Measurements from ENCODE around the gene HSD3B2. TPM values are rescaled to one million over a fixed set of nuclear protein-coding genes. Genes with fewer than 3 reads are reported as not detected.

The HSD3B2 gene
- total and polyA plus RNA-seq, 2 donors (not counting 3 experiments of a cell fraction or from before 2014, with no cell fraction given): not detected

DNA sequence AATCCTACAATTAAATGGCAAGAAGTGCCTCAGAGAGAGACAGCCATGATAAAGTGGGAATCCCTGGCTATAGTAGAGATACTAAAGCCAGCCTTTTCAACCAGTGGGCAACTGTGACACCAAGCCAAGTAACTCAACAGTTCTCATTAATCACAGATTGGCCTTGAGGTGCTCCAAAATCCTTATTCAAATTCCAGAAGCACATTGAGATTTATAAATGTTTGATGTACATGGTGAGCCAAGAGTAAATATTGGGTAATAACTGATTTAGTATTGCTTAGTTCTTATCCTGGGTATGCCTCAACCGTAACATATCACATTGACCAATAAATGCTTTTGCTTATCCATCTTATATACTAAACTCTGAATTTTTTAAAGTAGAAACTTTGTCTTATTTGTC lies 29.3 kb upstream of the HSD3B2 start:
- FAIRE-seq (no peak), DNase-seq (ENCODE audit: low read depth, low spot score) (no peak)
- Histone ChIP-seq H2AFZ (ENCODE audit: low read depth, low read length) (no peak overlapping the region), H3K4me1 (ENCODE audit: control insufficient read depth, extremely low read depth, insufficient read depth, low read length) (no peaks in the 10 kb centered on the region), H3K79me2 (ENCODE audit: control insufficient read depth, insufficient read depth, low read length) (no peaks in the 10 kb centered on the region), H3K36me3 (ENCODE audit: control insufficient read depth in 2 of 2, extremely low read depth in 1 of 2, insufficient read depth in 2 of 2, low read length in 2 of 2) (no peaks in the 10 kb centered on the region), H3K4me3 (replicated peaks in 1 of 3; ENCODE audit: insufficient read depth in 1 of 3, low read depth in 1 of 3, low read length in 3 of 3) (no peak overlapping the region), H4K20me1 (replicated peaks; ENCODE audit: control insufficient read depth, extremely low read depth, insufficient read depth, low read length) (no peaks in the 10 kb centered on the region), H3K27me3 (ENCODE audit: control insufficient read depth in 2 of 2, insufficient read depth in 2 of 2, low read length in 2 of 2) (no peaks in the 10 kb centered on the region), H3K27ac (ENCODE audit: insufficient read depth, low read depth, low read length) (no peak overlapping the region), H3K9me1 (replicated peaks; ENCODE audit: control insufficient read depth, extremely low read depth, insufficient read depth, low read length) (no peaks in the 10 kb centered on the region), H3K9me3 (replicated peaks; ENCODE audit: control insufficient read depth, insufficient read depth, low read length) (no peaks in the 10 kb centered on the region), H3K9ac (replicated peaks; ENCODE audit: extremely low read depth, insufficient read depth, low read length) (no peak overlapping the region), H3K4me2 (ENCODE audit: insufficient read depth, low read length) (no peak overlapping the region)
- intact Hi-C loops (cut with micrococcal nuclease) (no loop called here), dilution Hi-C loops (cut with MboI; ENCODE audit: extremely low pct_ligation_motif_present, low sequenced_read_pairs) (no loop called here)
- BruUV-seq (replicated peaks): no TSS peak
- CTCF ChIA-PET: interaction anchor here (1.3 kb wide), 1 partner anchor 110 kb away, joined by 3 read pairs; no protein-coding TSS in a partner anchor
- POLR2A ChIA-PET: no interaction called here
- TF ChIP-seq GATA2 (IDR thresholded peaks at IDR 0.05; ENCODE audit: insufficient read depth, insufficient read length, low read depth, low read length) (no peak), FOS (IDR thresholded peaks at IDR 0.05; ENCODE audit: borderline replicate concordance, insufficient read depth, low read length) (no peak), EZH2 (IDR thresholded peaks at IDR 0.05; ENCODE audit: borderline replicate concordance, low read depth, low read length, severe bottlenecking) (no peak), JUN (IDR thresholded peaks at IDR 0.05; ENCODE audit: borderline replicate concordance, insufficient read depth, insufficient read length, low read depth) (no peak), POLR2A (IDR thresholded peaks at IDR 0.05; ENCODE audit: low read depth, low read length) (no peak)

DNA sequence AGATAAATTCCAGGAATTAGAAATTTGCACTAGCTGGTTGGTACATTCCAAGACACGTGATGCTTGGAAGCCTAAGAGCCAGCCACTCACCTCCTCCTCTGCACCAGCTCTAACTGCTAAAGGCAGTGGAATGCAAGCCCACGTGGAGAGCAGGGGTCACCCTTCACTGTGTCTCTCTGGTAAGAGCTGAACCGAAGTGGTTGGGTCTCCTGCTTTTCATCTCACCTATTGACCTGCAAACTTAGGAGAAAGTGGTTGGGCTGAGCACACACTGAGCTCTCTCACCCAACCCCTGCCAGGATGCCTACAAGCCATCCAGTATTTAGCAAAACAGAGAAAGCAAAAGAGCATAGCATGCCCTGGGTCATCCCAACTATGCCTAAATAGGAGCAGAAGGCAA lies 27.1 kb upstream of the HSD3B2 start:
- no peak overlapping the region for H2AFZ ChIP-seq (ENCODE audit: low read depth, low read length)
- H3K36me3 ChIP-seq (ENCODE audit: control insufficient read depth in 2 of 2, extremely low read depth in 1 of 2, insufficient read depth in 2 of 2, low read length in 2 of 2): no peaks in the 10 kb centered on the region
- no peaks in the 10 kb centered on the region for H3K79me2 ChIP-seq (ENCODE audit: control insufficient read depth, insufficient read depth, low read length)
- TF ChIP-seq POLR2A (IDR thresholded peaks at IDR 0.05; ENCODE audit: low read depth, low read length) (no peak), FOS (IDR thresholded peaks at IDR 0.05; ENCODE audit: borderline replicate concordance, insufficient read depth, low read length) (no peak), MYC (IDR thresholded peaks at IDR 0.05; ENCODE audit: low read depth, low read length) (no peak), JUN (IDR thresholded peaks at IDR 0.05; ENCODE audit: borderline replicate concordance, insufficient read depth, insufficient read length, low read depth) (no peak), POLR2AphosphoS5 (IDR thresholded peaks at IDR 0.05; ENCODE audit: insufficient read depth, low read depth, low read length) (no peak), EZH2 (IDR thresholded peaks at IDR 0.05; ENCODE audit: borderline replicate concordance, low read depth, low read length, severe bottlenecking) (no peak), GATA2 (IDR thresholded peaks at IDR 0.05; ENCODE audit: insufficient read depth, insufficient read length, low read depth, low read length) (no peak)
- TF ChIP-seq, protein P1, sequence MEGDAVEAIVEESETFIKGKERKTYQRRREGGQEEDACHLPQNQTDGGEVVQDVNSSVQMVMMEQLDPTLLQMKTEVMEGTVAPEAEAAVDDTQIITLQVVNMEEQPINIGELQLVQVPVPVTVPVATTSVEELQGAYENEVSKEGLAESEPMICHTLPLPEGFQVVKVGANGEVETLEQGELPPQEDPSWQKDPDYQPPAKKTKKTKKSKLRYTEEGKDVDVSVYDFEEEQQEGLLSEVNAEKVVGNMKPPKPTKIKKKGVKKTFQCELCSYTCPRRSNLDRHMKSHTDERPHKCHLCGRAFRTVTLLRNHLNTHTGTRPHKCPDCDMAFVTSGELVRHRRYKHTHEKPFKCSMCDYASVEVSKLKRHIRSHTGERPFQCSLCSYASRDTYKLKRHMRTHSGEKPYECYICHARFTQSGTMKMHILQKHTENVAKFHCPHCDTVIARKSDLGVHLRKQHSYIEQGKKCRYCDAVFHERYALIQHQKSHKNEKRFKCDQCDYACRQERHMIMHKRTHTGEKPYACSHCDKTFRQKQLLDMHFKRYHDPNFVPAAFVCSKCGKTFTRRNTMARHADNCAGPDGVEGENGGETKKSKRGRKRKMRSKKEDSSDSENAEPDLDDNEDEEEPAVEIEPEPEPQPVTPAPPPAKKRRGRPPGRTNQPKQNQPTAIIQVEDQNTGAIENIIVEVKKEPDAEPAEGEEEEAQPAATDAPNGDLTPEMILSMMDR (IDR thresholded peaks at IDR 0.05; ENCODE audit: extremely low read depth in 1 of 2, insufficient read depth in 1 of 2, low read depth in 1 of 2, low read length in 2 of 2): no peak
- TF ChIP-seq, protein P2, sequence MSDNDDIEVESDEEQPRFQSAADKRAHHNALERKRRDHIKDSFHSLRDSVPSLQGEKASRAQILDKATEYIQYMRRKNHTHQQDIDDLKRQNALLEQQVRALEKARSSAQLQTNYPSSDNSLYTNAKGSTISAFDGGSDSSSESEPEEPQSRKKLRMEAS (IDR thresholded peaks at IDR 0.05; ENCODE audit: insufficient read depth, insufficient read length): no peak
- H3K27me3 ChIP-seq (ENCODE audit: control insufficient read depth in 2 of 2, insufficient read depth in 2 of 2, low read length in 2 of 2): no peaks in the 10 kb centered on the region
- ChIA-PET CTCF (interaction anchor here (1.3 kb wide), 1 partner anchor 21 kb away, joined by 3 read pairs; no protein-coding TSS in a partner anchor), POLR2A (no interaction called here)
- no TSS peak for BruUV-seq (replicated peaks)
- DNase-seq (ENCODE audit: low read depth, low spot score) (no peak), FAIRE-seq (no peak)
- H3K9ac ChIP-seq (replicated peaks; ENCODE audit: extremely low read depth, insufficient read depth, low read length): no peak overlapping the region
- dilution Hi-C loops (cut with MboI; ENCODE audit: extremely low pct_ligation_motif_present, low sequenced_read_pairs): no loop called here
- intact Hi-C loops (cut with micrococcal nuclease): no loop called here
- no peak overlapping the region for H3K27ac ChIP-seq (ENCODE audit: insufficient read depth, low read depth, low read length)
- no peaks in the 10 kb centered on the region for H3K4me1 ChIP-seq (ENCODE audit: control insufficient read depth, extremely low read depth, insufficient read depth, low read length)
- H3K9me1 ChIP-seq (replicated peaks; ENCODE audit: control insufficient read depth, extremely low read depth, insufficient read depth, low read length): no peaks in the 10 kb centered on the region
- no peak overlapping the region for H3K4me3 ChIP-seq (replicated peaks in 1 of 3; ENCODE audit: insufficient read depth in 1 of 3, low read depth in 1 of 3, low read length in 3 of 3)
- H3K4me2 ChIP-seq (ENCODE audit: insufficient read depth, low read length): no peak overlapping the region
- H3K9me3 ChIP-seq (replicated peaks; ENCODE audit: control insufficient read depth, insufficient read depth, low read length): no peaks in the 10 kb centered on the region
- no peaks in the 10 kb centered on the region for H4K20me1 ChIP-seq (replicated peaks; ENCODE audit: control insufficient read depth, extremely low read depth, insufficient read depth, low read length)

Data from endothelial cell of umbilical vein (primary cell).